GM10266 (cell line): ENCODE measurements around the gene TNFRSF25.

Experiments used
- DNase-seq: peaks from one replicate; pipeline ENCODE4 v3.0.0; 2012; ENCODE audit errors: extremely low spot score
- CTCF ChIP-seq: IDR thresholded peaks from 2 replicates; pipeline ENCODE4 v1.5.1; 2012; ENCODE audit warnings: mild to moderate bottlenecking, low read depth; ENCODE audit not compliant: control insufficient read depth, insufficient read depth; ENCODE audit errors: missing control alignments

Gene TNFRSF25

GRCh38 chr1:6467224-6467623 lies 1.3 kb upstream of the TNFRSF25 start:
- DNase-seq = no peak
- no peak for TF ChIP-seq CTCF

GRCh38 chr1:6466751-6467150 lies 778 bp upstream of the TNFRSF25 start:
- no peak for TF ChIP-seq CTCF
- DNase-seq = no peak

GRCh38 chr1:6465461-6466005 lies 440 bp downstream of the TNFRSF25 start:
- TF ChIP-seq CTCF = no peak
- no peak for DNase-seq

GRCh38 chr1:6464915-6465314 lies 1.1 kb downstream of the TNFRSF25 start:
- no peak for DNase-seq
- TF ChIP-seq CTCF = no peak

GRCh38 chr1:6464514-6464836 lies 1.5 kb downstream of the TNFRSF25 start:
- DNase-seq = no peak
- TF ChIP-seq CTCF = no peak

- TF ChIP-seq CTCF = no peak
- DNase-seq = no peak
Measured at GRCh38 chr1:6463120-6463412, 2.9 kb downstream of the TNFRSF25 start.

- no peak for DNase-seq
- TF ChIP-seq CTCF = no peak
Measured at GRCh38 chr1:6462412-6463119, 3.4 kb downstream of the TNFRSF25 start.
